Gastrocnemius medialis (tissue), 4 donors: ENCODE measurements around the gene OCA2. TPM values are rescaled to one million over a fixed set of nuclear protein-coding genes. Genes with fewer than 3 reads are reported as not detected.
"Not testable (repeated sequence)": the region's sequence is repeated elsewhere in the genome, so short reads cannot be mapped to it uniquely, and the experiment has no call there.

Experiments
- ATAC-seq, 2 donors: fragments of 150-250 bp; one replicate each; pipeline ENCODE4 v1.9.1; 2016
- DNase-seq, 2 donors: peaks; one replicate each; pipeline ENCODE4 v3.0.0-alpha.2; 2019
- H3K27ac ChIP-seq, 4 donors: fragments of 200-600 bp; sonication (generic); 1 replicate in 1 of 4; 2 replicates in 3 of 4; pipeline ENCODE4 v1.5.1; 2016 to 2018; ENCODE audit warnings: mild to moderate bottlenecking in 2 of 4, moderate library complexity in 1 of 4
- H3K27me3 ChIP-seq, 3 donors: fragments of 200-600 bp; sonication (generic) in 2 of 3; 1 replicate in 1 of 3; 2 replicates in 2 of 3; pipeline versions ENCODE4 v1.5.1 to v1.6.0; 2016 to 2019; ENCODE audit warnings: mild to moderate bottlenecking in 1 of 3, moderate library complexity in 1 of 3
- H3K36me3 ChIP-seq, 2 donors: fragments of 200-600 bp; sonication (generic) in 1 of 2; one replicate each; pipeline ENCODE4 v1.5.1; 2017 to 2018
- H3K4me1 ChIP-seq, 2 donors: fragments of 200-600 bp; sonication (generic) in 1 of 2; one replicate each; pipeline ENCODE4 v1.5.1; 2016 to 2017; ENCODE audit warnings: mild to moderate bottlenecking in 2 of 2
- H3K4me3 ChIP-seq, 4 donors: fragments of 200-600 bp; sonication (generic) in 3 of 4; 1 replicate in 1 of 4; 2 replicates in 3 of 4; pipeline ENCODE4 v1.5.1; 2016 to 2019; ENCODE audit warnings: mild to moderate bottlenecking in 2 of 4
- H3K9me3 ChIP-seq, 3 donors: fragments of 200-600 bp; sonication (generic) in 2 of 3; 1 replicate in 1 of 3; 2 replicates in 2 of 3; pipeline ENCODE4 v1.5.1; 2016 to 2019
- CTCF ChIP-seq, 5 experiments: fragments of 450-650 bp in 3 of 5; fragments of 200-600 bp in 2 of 5; sonication (generic) in 2 of 5; IDR thresholded peaks in 4 of 5; conservative IDR thresholded peaks in 1 of 5; 1 replicate in 4 of 5; 2 replicates in 1 of 5; pipeline ENCODE4 v1.5.1; 2016 to 2019; ENCODE audit warnings: antibody characterized with exemption in 5 of 5, mild to moderate bottlenecking in 3 of 5, moderate library complexity in 3 of 5
- POLR2A ChIP-seq, 2 donors: fragments of 450-650 bp; IDR thresholded peaks; one replicate each; pipeline ENCODE4 v1.6.1; 2017; ENCODE audit warnings: antibody characterized with exemption in 2 of 2, mild to moderate bottlenecking in 2 of 2, moderate library complexity in 2 of 2
- in situ Hi-C, 4 donors: fragments of 200-750 bp; cut with MboI; loops; one replicate each; pipeline versions ENCODE4 v1.15.0 to v1.8.0; 2017; ENCODE audit warnings: low sequenced_read_pairs in 4 of 4
- intact Hi-C: fragments of 100-400 bp; cut with DNase I; formaldehyde crosslinking; loops from one replicate; pipeline ENCODE4 v1.15.1; 2023; ENCODE audit warnings: low total_unique reads
- total RNA-seq, 4 donors: library from RNA; depleted of rRNA; stranded (reverse); fragments of >200 nt; gene quantifications; one replicate each; pipeline versions ENCODE4 v1.1.0 to v1.2.3, GENCODE V29; 2016

Gene OCA2
- total RNA-seq, 4 donors from 2014 or later = 0.16 to 0.63 (median 0.41) TPM; not detected in 1

- no peak for TF ChIP-seq POLR2A (IDR thresholded peaks at IDR 0.05)
- TF ChIP-seq CTCF (IDR thresholded peaks at IDR 0.05 in 4 of 5, conservative IDR thresholded peaks at IDR 0.05 in 1 of 5) = no peak
- in situ Hi-C loops = no loop called here
These were observed 144.0 kb downstream of the OCA2 start for GRCh38 chr15:27955087-27955486.

GRCh38 chr15:27952593-27952992, 146.5 kb downstream of the OCA2 start:
- H3K4me1 ChIP-seq, ATAC-seq, DNase-seq, H3K36me3 ChIP-seq, H3K9me3 ChIP-seq, H3K27me3 ChIP-seq, intact Hi-C loops, H3K4me3 ChIP-seq, H3K27ac ChIP-seq, in situ Hi-C loops: not testable (repeated sequence)

More at GRCh38 chr15:27955087-27955486, 144.0 kb downstream of the OCA2 start:
- no peak for DNase-seq
- H3K27me3 ChIP-seq = no peaks in the 10 kb centered on the region
- intact Hi-C loops = no loop called here
- H3K9me3 ChIP-seq = no peaks in the 10 kb centered on the region
- no peaks in the 10 kb centered on the region for H3K36me3 ChIP-seq
- no peak overlapping the region for H3K27ac ChIP-seq
- no peak for ATAC-seq
- H3K4me1 ChIP-seq = no peaks in the 10 kb centered on the region
- H3K4me3 ChIP-seq = no peak overlapping the region

- no peak for DNase-seq
- Histone ChIP-seq H3K9me3 (no peaks in the 10 kb centered on the region), H3K4me3 (no peak overlapping the region), H3K36me3 (no peaks in the 10 kb centered on the region), H3K27me3 (no peaks in the 10 kb centered on the region), H3K27ac (no peak overlapping the region), H3K4me1 (no peaks in the 10 kb centered on the region)
- no peak for ATAC-seq
- in situ Hi-C loops (no loop called here), intact Hi-C loops (no loop called here)
- no peak for TF ChIP-seq POLR2A (IDR thresholded peaks at IDR 0.05)
These were observed 147.8 kb downstream of the OCA2 start for GRCh38 chr15:27951191-27951890.

GRCh38 chr15:27949089-27949488, 150.0 kb downstream of the OCA2 start:
- Histone ChIP-seq H3K9me3 (no peaks in the 10 kb centered on the region), H3K4me1 (no peaks in the 10 kb centered on the region), H3K27me3 (no peaks in the 10 kb centered on the region), H3K36me3 (no peaks in the 10 kb centered on the region), H3K4me3 (no peak overlapping the region), H3K27ac (no peak overlapping the region)
- no peak for TF ChIP-seq CTCF (IDR thresholded peaks at IDR 0.05 in 4 of 5, conservative IDR thresholded peaks at IDR 0.05 in 1 of 5)
- TF ChIP-seq POLR2A (IDR thresholded peaks at IDR 0.05) = no peak
- in situ Hi-C loops (no loop called here), intact Hi-C loops (no loop called here)
- DNase-seq (no peak), ATAC-seq (no peak)

GRCh38 chr15:27939246-27939645, 159.9 kb downstream of the OCA2 start:
- H3K27me3 ChIP-seq = no peaks in the 10 kb centered on the region
- H3K4me3 ChIP-seq = no peak overlapping the region
- ATAC-seq = no peak
- intact Hi-C loops = loop anchor here (10.0 kb wide), 1 partner anchor 56 kb away; no protein-coding TSS in a partner anchor
- DNase-seq = no peak
- in situ Hi-C loops = no loop called here
- H3K4me1 ChIP-seq = no peaks in the 10 kb centered on the region
- no peaks in the 10 kb centered on the region for H3K36me3 ChIP-seq
- no peak overlapping the region for H3K27ac ChIP-seq
- no peaks in the 10 kb centered on the region for H3K9me3 ChIP-seq
- TF ChIP-seq POLR2A (IDR thresholded peaks at IDR 0.05) = no peak
- no peak for TF ChIP-seq CTCF (IDR thresholded peaks at IDR 0.05 in 4 of 5, conservative IDR thresholded peaks at IDR 0.05 in 1 of 5)
